CD4-positive, alpha-beta T cell treated with Interferon alpha-2 for 1 hour (primary cell): ENCODE data around the gene NPAS3.
"Not testable (repeated sequence)": the region's sequence is repeated elsewhere in the genome, so short reads cannot be mapped to it uniquely, and the experiment has no call there.

Experiments
- DNase-seq, 2 donors: peaks; one replicate each; pipeline ENCODE4 v3.0.0-alpha.2; 2020 to 2022

Gene NPAS3

DNA sequence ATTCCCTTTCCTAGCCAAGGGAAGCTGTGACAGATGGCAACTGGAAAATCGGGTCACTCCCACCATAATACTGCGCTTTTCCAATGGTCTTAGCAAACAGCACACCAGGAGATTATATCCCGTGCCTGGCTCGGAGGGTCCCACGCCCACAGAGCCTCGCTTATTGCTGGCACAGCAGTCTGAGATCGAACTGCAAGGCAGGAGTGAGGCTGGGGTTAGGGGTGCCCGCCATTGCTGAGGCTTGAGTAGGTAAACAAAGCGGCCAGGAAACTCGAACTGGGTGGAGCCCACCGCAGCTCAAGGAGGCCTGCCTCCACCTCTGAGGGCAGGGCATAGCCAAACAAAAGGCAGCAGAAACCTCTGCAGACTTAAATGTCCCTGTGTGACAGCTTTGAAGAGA lies 149.6 kb downstream of the NPAS3 start:
- DNase-seq: not testable (repeated sequence)

DNA sequence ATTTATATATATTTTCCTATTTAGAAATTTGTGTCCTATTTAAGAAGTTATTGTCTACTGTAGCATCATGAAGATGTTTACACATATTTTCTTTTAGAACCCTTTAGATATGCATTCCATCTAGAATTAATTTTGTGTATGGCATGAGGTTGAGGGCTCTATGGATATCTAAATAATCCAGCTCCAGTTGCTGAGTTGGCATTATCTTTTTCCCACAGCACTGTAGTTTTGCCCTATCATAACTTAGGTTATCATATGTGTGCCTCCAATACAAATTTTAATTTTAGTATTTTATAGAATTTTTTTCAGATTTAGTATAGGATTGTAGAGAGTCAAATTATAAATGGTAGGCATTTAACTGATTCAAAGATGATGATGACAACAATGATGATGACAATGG lies 159.3 kb downstream of the NPAS3 start:
- DNase-seq: no peak

DNA sequence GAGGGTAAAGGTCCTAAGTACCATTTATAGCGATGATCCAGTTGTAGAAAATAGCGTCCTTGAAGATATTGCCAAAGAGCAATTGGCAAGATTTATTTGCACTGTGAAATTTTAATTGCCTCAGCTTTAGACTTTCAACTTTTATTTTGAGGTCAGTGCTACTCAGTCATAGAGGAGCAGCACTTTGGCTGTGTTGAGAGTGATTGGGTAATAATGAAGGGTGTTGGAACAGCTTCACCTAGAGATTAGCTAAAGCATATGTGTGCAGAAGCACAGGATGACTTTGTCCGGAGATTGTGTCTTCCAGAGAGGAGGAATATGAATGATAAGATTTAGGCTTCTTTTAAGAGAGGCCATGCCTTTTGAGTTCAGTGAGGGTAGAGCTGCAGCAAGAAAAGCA lies 164.8 kb downstream of the NPAS3 start:
- no peak for DNase-seq

DNA sequence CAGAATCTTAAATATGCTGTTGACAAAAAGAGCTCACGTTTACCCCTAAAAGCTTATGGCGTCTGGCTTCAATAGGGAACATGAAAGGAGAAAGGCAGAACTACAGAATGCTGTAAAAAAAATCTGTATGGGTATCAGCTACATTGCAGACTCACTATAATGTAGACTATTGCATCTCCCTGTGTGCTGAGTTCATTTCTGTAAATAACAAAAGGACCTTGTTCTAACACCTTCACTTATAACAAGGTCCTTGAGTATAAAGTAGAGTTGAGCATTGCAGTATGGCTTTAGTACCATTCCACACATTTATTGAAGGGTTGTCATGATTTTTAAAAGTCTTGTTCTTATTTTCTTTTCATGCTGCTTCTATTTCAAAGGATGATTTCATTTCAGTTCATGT lies 165.3 kb downstream of the NPAS3 start:
- DNase-seq: no peak

DNA sequence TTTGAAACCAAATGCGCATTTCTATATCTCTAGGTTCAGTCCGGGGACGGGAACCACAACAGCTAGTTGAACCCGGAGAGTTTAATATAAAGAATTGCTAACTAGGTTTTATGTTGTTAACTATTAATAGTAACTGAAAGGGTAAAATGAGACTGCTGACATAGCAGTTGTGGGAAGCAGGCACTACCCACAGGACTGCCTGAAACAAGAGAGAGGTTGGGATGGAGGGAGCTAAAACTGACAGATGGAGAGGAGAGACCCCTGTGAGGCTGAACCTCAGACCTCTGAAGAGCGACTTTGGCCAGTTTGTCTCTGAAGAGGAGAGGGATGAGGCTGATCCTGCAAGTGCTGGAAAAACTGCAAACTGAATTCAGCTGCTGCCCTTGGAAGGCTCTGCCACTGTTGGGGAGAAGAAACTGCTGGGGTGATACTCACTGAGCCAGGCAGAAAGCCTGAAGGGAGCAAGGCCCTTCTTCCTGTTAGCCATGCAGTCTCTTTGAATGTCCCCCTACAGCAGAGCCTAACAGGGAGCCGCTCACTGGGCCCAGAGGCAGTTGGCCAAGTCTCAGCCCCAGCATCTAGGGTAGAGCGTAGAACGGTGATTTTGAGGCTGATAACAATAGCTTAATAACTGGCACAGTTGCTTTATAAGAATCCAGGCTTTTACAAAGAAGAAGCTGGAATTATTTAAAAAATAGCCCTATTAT lies 172.2 kb downstream of the NPAS3 start:
- no peak for DNase-seq

DNA sequence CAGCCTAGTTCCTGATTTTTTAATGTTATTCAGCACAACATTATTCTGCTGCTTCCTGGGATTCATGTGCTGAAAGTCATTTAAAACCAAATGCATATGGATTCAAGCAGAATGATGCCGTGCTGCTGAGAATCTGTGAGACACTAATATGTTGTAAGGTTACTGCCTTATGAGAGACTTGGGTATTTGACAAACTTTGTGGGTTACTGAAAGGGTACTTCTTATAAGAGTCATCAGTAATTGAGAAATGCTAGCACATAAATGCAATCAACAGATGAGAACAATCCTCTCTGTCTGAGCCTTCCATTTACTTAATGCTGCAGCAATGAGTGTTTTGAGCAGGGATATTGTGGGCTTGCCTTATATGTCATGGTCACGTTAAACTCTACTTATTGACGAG lies 175.7 kb downstream of the NPAS3 start:
- DNase-seq: no peak

DNA sequence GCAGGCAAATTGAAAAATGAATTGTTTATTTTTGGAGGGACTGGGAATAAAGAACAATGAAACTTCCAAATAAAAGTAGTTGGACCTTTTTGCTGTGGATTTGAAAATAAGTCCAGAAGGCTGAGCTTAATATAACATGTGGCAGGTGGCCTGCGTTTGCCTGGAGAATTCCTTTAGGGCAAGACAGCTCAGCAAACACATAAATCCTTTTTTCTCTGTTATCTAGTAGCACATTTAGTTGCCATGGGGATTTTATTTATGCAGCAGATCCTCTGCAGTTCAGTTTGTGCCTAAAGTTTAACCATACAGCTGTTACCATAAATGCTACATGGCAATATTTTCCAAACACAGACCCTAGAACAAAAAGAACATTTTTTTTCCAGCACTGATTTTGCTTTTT lies 180.0 kb downstream of the NPAS3 start:
- DNase-seq: no peak

DNA sequence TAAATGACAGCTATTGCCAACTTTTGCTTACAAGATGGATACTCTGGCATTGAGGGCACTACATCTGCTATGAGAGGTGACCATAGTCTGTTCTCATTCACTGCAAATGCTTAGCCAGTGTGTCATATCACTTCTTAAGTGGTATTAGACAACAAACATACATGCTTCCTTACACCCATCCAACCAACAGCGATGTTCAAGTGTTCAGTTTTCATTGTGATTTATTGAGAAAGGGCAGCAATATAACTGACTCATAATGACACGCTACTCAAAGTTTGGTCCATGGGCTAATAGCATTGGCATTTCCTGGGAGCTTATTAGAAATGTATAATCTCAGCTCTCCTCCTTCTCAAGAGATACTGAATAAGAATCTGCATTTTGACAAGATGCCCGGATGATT lies 181.7 kb downstream of the NPAS3 start:
- no peak for DNase-seq

DNA sequence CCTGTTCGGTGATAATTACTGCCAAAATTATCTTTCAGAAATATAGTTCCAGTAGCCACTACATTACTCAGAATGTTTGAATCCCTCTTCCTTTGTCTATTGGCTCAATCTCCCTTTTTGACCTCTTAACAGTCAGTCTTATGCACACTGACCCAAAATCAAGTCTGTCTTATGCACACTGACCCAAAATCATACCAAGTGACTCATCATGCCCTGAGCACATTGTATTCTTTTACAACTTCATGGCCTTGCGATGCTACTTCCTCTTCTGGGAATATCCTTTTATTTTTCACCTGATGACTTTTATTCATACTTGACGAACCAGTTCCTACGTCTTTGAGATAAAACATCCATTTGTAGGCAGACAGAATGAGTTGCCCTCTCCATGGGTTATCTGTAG lies 182.3 kb downstream of the NPAS3 start:
- DNase-seq: no peak

DNA sequence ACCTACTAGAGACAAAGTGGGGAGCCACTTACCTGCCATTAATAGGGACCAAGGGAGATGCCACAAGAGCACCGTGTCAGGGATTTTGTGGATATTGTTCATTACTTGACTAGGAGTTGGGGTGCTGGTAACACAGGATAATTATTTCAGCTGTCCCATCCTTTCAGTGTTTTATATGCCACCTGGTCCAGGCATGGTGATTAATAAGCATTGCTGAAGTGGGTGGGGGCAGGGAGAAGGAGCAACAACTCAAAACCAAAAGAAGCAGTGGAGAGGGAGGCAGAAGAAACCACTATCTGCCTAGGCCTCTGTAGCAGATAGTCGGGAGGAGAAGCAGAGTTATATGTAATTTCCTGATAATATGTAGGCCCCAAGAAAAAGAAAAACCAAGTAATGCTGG lies 184.6 kb downstream of the NPAS3 start:
- no peak for DNase-seq

DNA sequence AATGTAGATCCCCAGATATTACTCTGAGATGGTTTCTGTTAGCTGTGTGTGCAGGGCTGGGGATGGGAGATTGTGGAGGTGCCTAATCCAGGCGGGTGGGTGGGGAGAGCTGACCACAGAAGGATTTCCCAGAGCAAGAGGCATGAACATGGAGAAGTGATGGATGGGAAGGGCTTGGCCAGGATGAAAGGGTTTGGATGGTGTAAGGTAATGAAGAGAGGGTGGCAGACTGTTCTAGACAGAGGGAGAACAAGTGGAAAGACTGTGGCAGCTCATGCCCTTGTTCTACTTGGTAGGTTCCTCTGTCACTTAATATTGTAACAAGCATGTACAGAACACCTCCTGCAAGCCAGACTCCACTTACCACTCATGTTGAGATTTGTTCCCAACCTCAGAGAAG lies 187.8 kb downstream of the NPAS3 start:
- no peak for DNase-seq

DNA sequence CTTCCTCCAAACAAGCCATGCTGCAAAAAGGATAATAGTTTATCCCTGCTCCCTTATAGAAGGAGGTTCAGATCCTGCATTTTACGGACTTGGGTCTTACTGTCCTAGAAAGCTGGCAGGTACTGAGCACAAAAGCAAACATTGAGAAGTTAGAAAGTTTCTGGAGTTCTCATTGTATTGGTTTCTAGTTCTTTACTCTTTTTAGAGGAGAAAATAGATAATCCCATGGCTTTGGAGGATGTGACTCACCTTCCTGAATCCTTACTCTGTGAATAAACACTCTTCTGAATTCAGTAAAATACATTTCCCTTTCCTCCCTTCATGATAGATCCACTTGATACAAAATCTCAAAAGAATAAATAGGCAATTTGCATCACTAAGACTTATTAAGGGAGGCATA lies 188.9 kb downstream of the NPAS3 start:
- no peak for DNase-seq

DNA sequence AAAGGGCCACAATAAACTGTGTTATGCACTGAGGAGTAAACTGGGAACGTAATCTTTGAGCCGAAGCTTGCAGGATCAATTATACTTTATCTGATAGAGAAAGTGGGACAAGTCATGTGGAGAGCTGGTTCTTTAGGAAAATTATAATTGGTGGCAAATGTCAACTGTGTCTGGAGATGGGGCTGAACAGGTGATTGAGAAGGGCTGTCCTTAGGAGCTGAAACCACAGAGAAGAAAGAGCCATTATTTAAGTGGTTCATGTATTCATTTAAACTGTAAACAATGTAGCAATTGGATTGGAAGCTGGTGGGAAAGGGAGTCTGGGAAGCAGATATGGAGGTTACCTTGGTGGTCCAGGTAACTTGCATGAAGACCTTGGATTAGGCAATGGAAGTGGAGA lies 193.1 kb downstream of the NPAS3 start:
- no peak for DNase-seq

DNA sequence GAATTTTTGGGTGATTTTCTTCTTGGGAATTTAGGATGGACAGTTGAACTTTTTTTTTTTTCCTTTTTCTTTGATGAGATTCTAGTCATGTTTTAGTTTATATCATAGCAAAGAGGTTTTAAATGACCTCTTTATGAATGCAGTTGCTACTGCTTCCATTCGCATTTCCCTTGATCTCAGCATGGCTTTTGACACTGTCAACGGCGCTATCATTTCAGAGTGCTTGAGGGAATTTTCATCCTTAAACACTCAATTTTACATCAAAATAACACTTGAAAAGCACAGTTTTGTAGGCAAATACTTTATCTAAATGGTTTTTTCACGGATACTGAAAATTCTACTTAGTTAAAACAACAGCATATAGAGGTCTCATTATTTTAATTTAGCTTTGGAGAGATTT lies 195.5 kb downstream of the NPAS3 start:
- DNase-seq: no peak

DNA sequence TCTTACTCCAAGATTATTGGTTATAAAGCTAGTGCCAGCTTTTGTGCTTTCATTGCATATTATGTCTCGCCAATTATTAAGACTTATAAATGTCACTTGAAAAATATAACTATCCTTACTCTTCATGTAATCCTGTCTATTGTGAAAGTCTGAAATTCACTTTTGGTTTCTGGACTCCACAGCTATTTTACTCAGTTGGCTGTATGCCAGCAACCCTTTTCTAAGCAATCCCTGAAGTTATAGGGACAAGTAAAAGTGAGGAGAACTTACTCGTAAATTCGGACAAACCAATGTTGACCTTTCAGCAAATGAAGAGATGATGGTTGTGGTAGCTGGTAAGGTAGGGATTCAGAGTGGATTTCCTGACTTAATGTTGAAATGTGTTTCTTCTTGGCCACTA lies 196.3 kb downstream of the NPAS3 start:
- DNase-seq: no peak

DNA sequence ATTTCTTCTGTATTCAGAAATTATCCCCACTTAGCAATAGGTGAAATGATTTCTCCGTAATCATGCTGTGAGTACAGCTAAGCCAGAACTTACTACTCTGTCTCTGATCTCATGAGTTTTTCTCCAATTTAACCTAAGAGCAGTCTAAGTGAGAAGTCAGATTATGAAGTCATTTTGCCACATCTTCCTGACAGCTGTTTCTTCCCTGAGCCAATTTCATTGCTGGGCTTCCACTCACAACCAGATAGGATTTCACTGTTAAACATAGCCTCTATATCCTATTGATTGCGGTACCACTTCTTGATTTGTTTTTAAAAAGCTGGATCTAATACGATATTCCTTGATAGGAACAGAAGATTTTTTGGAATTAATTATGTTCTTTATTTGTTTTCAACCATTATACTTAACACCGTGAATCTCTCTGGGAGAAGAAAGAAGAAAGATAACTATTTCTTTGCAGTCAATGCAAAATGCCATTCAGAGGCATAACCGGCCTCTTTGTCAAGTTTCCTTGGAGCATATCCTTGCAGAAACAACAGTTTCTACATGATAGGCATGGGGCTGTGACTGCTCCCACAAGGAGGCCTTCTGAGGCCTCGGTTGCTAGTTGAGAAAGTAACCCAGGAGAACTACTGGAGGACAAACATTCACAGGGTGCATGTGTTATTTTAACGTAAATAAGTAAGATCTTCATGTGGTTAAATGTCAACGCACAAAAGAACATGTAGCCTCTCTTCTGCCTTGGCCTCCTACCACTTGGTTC lies 212.2 kb downstream of the NPAS3 start:
- no peak for DNase-seq

DNA sequence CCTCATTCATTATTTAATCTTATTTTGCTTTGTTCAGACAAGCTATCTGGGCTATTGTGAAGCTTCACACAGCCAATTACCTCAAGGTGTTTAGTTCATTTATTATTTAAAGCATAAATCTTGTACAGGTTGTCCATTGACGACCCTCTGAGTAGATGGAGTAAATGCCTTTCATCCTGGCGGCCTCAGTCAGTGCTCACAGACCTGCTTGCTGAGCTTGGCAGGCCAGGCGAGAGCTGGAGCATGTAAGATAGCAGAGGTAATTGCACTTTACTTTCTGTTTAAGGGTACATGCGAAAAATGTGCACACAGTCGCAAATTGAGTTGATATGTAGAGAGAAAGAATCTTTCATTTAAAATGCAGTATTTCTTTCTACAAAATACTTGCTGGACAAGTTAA lies 224.4 kb downstream of the NPAS3 start:
- DNase-seq: no peak

DNA sequence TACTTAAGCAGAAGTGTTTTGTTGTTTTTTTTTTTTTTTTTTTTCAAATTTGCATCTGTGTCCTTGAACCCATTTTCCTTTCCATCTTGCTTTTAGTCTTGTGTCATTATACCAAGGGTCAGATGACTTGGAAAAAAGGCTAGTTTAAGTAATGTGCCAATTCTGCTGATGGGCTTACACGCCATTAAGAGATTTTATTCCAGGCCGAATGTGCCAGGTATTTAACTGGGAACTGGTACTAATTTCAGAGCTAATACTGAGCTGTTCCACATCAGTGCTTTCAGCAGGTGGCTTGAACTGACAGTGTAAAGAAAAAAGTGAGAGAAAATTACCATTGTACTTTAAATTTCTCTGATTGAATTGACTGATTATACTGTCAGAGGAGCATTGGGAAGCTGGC lies 224.9 kb downstream of the NPAS3 start:
- DNase-seq: no peak

DNA sequence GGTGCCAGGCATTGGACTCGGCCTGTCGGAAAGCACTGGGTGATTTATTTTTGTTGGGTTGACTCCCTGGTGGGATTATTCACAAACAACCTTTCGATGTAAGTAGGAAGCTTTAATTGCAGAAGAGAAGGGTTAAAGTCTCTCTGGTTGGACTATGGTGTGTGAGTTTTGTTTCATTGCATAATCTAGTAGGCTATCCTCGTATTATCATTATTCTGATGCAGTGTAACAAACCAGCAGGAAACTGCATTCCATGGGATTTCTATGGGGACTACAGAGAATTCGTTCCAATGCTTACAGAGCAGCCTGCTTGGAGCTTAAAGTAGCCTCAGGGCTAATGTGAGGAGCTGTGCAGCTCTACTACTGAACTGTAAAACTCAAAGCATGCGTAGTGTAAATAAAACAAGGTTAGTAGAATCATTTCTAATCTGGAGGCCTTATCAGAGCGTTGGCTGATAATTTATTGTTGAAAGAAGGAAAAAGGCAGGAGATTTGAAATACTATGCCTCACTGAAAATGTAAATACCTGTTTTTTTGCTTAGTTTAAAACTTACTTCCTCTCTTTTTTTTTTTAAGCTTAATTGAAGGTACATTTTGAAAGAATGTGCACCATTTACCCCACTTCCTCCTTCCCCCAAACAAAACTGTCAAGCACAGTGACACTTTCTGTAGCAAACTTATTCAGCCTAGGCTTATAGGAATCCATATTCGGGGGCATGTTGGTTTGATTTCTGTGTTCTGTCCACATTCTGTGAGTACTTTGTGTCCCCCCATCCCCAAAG lies 226.7 kb downstream of the NPAS3 start:
- no peak for DNase-seq

DNA sequence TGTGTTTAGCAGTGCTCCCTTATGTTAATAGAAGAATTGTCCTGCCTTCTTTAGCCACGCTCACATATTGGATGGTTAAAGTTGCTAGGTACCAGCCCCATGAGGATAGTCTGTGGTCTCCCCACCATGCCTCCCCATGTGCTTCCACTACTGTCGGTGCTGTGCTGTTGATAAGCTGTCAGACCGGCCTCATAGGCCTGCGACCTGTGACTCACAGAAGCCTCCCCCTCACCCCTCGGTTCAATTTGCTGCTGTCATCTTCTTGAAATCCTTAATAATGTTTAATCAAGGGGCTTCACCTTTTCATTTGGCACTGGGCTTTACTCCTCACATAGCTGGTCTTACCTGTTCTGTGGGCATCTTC lies 227.2 kb downstream of the NPAS3 start:
- DNase-seq: no peak

DNA sequence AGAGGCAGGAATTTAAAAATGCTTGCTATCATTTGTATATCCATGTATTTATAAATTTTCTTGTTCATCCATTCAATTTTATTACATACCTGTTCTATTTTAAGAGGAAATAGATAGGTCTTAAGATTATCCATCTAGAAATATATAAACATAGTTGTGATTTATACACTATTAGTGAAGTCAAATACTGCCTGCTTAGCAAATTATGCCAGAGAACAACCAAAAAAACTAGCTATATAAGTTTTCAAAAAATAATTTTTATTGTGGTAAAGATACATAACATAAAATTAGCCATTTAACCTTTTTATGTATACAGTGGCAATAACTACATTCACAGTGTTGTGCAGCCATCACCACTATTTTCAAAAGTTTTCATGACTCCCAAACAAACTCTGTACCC lies 237.3 kb downstream of the NPAS3 start:
- DNase-seq: no peak

DNA sequence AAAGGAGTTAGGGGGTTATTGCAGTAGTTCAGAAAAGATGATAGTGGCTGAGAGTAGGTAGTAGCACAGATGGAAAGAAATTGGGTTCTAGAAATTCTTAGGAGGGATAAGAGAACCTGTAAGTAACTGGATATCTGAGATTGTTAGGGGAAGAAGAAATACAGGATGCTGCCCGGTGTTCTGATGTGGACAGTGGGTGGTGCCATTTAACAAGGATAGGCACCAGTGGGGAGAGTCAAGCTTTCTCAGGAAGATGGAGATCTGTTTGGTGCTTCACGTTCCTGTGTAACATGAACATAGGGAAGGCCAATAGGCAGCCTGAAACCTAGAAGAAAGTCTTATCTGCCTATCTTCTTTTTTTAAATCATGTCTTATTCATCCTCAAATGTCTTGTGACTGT lies 245.9 kb downstream of the NPAS3 start:
- no peak for DNase-seq

DNA sequence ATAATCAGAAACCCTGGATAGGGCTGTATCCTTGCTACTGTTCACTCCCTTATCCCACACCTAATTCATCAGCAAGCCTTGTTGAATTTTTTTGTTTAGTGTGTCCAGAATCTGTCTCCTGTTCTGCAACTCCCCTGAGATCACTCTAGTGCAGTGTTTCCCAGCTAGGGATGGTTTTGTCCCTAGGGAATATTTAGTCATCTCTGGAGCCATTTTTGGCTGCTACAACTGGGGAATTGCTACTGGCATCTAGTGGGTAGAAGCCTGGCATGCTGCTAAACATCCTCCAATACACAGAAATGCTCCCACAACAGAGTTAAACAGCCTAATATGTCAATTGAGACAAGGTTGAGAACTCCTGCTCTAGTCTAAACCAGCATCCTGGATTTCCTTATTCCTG lies 248.0 kb downstream of the NPAS3 start:
- DNase-seq: no peak

DNA sequence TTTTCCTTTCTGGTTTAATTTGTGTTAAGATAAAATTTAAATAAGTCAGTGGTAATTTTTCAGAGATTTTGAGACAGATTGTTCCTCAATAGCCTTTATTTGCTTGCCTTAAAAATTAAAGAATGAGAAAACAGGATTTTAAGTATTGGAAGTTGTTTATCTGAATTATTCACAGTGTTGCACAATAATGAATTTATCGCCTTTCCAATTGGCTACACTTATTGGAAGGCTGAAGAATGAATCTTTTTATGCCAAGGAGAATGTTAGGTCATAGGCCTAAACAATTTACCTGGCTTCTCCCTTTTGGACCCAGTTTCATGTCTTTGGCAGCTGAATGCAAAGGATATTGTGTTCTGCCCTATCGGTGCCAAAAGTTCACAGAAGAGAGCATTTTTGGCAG lies 250.2 kb downstream of the NPAS3 start:
- no peak for DNase-seq
